GM08714 (cell line): Measurements from ENCODE around the gene SLX4.

Source experiments
- H3K4me3 ChIP-seq: fragments of 200-500 bp; sonication (Bioruptor generic); 2 replicates; pipeline ENCODE4 v1.5.1; 2014; ENCODE audit warnings: mild to moderate bottlenecking, low read length, inconsistent platforms
- ZNF274 ChIP-seq: IDR thresholded peaks from 2 replicates; pipeline ENCODE4 v1.6.1; 2012; ENCODE audit warnings: mild to moderate bottlenecking, low read depth, low read length

Gene SLX4

DNA sequence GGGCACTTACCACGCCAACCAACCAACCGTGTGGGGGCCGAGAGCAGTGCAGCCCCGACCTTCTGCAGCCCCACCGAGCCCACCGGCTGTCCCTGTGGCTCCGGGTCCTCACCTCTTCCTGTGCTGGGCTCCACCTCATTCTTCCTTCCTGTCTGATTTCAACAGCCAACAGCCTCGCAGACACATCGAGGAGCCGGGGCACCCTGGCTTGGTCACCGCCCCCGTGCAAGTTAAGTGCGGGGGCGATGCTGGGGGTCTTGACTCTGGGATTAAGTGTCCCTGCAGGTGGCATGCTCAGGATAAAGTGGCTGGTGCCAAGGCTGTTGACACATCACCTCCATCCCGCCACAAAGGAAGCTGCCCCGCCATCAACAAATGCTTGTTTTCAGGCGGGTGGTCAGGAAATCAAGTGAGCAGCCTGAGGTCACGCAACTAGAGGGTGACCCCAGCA is 34.1 kb downstream of the SLX4 start, which contains the start of gene NLRC3:
Gene NLRC3, minus strand, starts transcription at position 102 of the 451 bp plus-strand sequence. CDS start 12,367 bp downstream, outside the sequence.
- H3K4me3 ChIP-seq: peak within 1 kb of the TSS; percentile 72; the same call in 1 of the 2 replicates
- TF ChIP-seq ZNF274: no peak

DNA sequence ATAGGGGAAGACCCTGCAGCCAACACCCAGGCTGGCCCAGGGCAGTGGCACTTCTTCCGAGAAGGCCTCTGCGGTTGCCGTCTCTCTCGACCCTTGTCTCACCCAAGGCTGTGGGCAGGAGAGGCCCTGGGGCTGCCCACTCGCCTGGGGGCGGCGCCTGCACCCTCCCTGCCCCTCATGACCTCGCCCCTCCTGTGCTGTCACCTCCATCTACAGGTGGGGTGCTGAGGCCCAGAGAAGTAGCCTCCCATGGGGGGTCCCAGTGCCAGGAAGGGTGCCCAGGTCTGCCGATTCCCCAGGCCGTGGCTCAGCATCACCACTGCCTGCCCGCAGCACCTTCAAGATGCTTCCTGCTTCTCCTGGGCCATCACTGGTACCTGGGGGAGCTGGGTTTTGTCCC is 35.2 kb downstream of the SLX4 start:
- TF ChIP-seq ZNF274: no peak
- H3K4me3 ChIP-seq: peak overlapping the region; percentile 72; the same call in 1 of the 2 replicates

GRCh38 chr16:3575491-3575890 is 35.9 kb downstream of the SLX4 start:
- H3K4me3 ChIP-seq: peak overlapping the region; percentile 72; the same call in 1 of the 2 replicates

GRCh38 chr16:3574195-3574594 is 37.2 kb downstream of the SLX4 start:
- no peak overlapping the region for H3K4me3 ChIP-seq
- no peak for TF ChIP-seq ZNF274

More at GRCh38 chr16:3575491-3575890, 35.9 kb downstream of the SLX4 start:
- no peak for TF ChIP-seq ZNF274

DNA sequence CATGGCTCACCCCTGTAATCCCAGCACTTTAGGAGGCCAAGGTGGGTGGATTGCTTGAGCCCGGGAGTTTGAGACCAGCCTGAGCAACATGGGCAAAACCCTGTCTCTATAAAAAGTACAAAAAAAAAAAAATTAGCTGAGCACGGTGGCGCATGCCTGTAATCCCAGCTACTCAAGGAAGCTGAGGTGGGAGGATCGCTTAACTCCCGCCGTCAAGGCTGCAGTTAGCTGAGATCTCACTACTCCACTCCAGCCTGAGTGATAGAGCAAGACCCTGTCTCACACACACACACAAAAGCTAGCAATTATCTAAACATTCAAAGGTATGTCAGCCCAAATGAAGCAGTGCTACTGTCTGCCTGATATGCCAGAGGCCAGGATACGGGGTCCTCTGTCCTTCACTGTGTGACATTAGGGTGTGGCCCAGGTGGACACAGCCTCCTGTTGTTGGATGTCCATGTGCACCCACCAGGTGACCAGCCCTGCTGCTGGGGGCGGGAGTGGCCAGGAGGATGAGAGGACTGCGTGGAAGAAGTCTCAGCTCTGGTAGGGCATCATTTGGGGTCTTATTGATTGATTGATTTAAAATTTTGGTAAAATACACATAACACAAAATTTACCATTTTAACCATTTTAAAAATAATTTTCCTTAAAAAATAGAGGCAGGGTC is 38.1 kb downstream of the SLX4 start:
- no peak overlapping the region for H3K4me3 ChIP-seq
- no peak for TF ChIP-seq ZNF274

GRCh38 chr16:3570420-3571062 is 40.9 kb downstream of the SLX4 start:
- no peak for TF ChIP-seq ZNF274
- no peak overlapping the region for H3K4me3 ChIP-seq

GRCh38 chr16:3569851-3570250 is 41.6 kb downstream of the SLX4 start:
- no peak for TF ChIP-seq ZNF274
- no peak overlapping the region for H3K4me3 ChIP-seq

DNA sequence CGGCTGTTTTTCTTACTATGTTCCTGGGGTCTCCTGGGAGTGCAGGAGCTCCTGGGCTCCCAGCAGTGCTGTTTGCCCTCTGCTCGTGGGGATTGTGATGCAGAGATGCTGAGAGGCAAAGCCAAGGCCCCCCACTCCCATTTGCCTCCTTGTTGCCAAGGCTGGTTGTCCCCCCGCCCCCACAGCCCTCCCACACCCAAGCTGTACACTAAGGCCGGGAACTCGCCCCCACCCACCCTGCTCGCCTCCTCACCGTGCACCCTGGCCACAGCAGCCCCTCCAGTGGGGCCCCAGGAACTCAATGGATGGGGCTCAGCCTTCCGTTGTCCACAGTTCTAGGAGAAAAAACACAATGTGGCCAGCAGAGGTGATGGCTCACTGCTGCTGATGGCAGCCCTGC is 44.4 kb downstream of the SLX4 start:
- H3K4me3 ChIP-seq: no peak overlapping the region
- TF ChIP-seq ZNF274: no peak

- TF ChIP-seq ZNF274: no peak
- no peak overlapping the region for H3K4me3 ChIP-seq
Measured at GRCh38 chr16:3564889-3565141, 46.6 kb downstream of the SLX4 start.

DNA sequence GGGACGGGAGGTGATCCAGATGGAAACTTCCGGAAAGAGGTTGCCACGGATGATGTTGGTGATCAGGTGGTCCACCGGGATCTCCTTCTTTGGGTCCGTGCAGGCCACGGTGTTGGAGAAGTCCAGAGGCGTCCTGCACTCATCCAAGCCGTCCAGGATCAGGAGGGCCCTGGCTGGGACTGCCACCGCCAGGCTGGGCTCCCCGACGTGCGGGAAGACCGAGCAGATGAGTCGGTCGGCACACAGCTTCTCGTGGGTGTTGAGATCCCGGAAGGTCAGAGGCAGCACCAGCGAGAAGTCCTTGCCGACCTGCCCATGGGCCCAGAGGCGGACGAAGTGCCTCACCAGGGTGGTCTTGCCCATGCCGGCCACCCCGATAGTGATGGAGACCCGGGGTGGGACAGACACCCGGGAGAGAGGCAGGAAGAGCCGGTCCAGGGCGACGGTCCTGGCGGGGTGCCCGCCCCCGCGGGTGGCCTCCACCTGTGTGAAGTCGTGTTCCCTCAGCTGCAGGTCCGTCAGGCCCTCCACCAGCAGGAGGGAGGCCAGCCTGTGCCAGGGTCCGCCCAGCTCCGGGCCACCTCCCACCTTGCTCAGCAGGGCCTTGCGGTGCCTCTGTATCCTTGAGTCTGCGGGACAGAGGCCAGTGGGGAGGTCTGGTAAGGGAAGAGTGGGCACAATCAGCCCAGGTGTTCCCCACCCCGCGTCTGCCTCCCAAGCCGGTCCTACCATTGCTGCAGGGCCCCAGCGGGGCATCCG is 47.1 kb downstream of the SLX4 start:
- no peak overlapping the region for H3K4me3 ChIP-seq
- no peak for TF ChIP-seq ZNF274

GRCh38 chr16:3562914-3563480 is 48.4 kb downstream of the SLX4 start:
- TF ChIP-seq ZNF274: no peak
- no peak overlapping the region for H3K4me3 ChIP-seq

- TF ChIP-seq ZNF274: no peak
- H3K4me3 ChIP-seq: no peak overlapping the region
Measured at GRCh38 chr16:3561626-3562025, 49.8 kb downstream of the SLX4 start.

DNA sequence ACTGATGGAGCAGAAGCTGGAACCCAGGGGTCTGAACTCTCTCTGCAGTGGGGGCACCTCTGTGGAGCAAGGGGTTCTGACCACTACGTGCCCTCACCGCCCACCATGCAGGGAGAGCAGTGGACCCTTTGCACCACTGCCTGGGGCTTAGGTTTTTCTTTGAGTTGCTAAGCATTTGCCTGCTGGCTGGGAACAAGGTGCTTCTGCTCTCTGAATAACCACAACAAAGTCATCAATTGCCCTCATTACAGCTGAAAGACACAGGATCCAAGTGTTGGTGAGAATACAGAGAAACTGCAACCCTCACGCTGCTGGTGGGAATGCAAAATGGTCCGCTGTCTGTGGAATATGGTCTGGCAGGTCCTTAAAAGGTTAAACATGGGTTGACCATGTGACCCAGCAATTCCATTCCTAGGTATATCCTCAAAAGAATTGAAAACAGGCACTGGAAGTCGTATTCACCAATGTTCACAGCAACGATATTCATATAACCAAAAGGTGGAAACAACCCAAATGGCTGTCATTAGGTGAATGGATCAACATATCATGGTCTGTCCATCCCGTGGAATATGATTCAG is 57.0 kb downstream of the SLX4 start:
- TF ChIP-seq ZNF274: no peak
- H3K4me3 ChIP-seq: no peak overlapping the region

DNA sequence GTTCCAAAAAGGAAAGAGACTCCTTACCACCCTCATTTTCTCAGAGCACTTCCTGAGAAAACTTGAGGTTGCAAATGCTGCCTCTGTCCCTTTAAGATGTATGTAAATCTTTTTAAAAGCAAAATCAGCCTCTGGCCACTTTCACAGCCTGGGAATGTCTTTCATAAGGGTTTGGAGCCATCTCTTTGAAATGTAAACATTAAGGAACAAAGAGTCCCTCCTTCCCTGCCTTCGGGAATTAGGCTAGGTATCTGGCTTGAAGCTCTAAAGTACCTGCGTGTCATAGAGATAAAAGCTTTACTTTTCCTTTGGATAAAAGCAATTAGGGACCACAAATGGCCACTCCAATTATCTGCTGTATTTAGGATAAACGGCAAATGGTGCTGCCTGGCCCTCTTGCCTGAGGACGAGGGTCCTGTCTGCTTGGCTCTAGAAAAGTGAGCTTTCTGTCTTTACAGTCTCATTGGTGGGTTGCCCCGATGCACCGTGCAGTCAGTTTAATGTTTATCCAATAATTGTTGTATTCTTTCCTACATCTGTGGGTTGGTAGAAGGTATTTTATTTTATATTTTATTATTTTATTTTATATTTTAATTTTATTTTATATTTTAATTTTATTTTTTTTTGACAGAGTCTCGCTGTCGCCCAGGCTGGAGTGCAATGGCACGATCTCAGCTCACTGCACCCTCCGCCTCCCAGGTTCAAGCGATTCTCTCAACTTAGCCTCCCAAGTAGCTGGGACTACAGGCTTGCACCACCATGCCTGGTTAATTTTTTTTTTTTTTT is 58.1 kb downstream of the SLX4 start:
- TF ChIP-seq ZNF274: no peak

More for the DNA sequence above, 58.1 kb downstream of the SLX4 start:
- no peak overlapping the region for H3K4me3 ChIP-seq
